NCI-H524 (cell line): ENCODE results near the gene OR8H1.

Experiments
- DNase-seq, 2 experiments: peaks; one replicate each; lab custom pipeline; 2025; lab: John Stamatoyannopoulos, UW

OR8H1 gene, protein sequence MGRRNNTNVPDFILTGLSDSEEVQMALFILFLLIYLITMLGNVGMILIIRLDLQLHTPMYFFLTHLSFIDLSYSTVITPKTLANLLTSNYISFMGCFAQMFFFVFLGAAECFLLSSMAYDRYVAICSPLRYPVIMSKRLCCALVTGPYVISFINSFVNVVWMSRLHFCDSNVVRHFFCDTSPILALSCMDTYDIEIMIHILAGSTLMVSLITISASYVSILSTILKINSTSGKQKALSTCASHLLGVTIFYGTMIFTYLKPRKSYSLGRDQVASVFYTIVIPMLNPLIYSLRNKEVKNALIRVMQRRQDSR

DNA sequence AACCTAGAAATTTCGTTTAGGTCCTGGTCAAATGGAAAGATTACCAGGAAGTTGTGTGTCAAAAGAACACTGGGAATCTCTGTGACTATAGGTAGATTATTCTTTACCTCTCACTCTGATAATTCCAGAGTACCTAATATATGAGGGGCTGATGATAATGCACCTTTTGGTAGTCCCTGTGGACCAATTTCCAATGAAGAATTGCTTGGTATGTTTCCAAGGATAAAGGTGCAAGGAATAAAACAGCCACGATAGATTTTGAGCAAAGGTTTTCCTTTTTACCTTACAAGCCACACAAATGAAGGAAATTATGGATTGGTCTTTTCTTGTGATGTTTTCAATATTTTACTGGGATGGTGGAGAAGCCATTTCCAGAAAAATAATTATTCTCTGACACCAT, at the start of gene OR8H1:
Gene OR8H1 (minus strand): TSS at position 101 of the 400 bp plus-strand sequence. CDS start 1,192 bp downstream, outside the sequence.
- no peak for DNase-seq

DNA sequence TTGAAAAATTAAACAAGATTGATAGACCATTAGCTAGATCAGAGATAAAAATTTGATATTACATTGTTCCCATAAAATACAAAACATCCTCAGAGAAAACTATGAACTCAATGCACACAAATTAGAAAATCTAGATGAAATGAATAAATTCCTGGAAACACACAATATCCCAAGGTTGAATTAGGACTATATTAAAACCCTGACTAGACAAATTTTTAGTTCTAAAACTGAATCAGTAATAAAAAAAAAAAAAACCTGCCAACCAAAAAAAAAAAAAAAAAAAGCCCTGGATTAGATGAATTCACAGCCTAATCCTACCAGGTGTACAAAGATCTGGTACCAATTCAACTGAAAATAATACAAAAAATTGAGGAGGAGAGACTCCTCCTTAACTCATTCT, 48.2 kb upstream of the OR8H1 start:
- DNase-seq, result no peak

DNA sequence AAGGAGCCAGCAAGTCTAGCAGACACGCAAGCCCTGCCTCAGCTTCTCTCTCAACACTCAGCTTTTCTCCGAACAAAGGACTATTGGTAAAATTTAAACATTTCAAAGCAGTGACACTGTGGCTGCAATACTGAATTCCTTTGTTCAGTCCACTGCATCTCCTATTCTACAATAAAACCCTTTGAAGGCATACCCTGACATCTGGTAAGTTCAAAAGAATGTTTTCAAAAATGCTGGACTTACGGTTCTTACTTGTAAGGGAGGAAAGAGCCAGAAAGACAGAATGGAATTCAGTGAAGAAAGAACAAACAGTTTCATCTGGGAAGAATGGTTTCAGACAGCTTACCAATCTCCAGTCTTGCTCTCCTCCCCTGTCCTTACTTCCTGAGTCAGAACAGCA, 41.1 kb upstream of the OR8H1 start:
- DNase-seq, result no peak

DNA sequence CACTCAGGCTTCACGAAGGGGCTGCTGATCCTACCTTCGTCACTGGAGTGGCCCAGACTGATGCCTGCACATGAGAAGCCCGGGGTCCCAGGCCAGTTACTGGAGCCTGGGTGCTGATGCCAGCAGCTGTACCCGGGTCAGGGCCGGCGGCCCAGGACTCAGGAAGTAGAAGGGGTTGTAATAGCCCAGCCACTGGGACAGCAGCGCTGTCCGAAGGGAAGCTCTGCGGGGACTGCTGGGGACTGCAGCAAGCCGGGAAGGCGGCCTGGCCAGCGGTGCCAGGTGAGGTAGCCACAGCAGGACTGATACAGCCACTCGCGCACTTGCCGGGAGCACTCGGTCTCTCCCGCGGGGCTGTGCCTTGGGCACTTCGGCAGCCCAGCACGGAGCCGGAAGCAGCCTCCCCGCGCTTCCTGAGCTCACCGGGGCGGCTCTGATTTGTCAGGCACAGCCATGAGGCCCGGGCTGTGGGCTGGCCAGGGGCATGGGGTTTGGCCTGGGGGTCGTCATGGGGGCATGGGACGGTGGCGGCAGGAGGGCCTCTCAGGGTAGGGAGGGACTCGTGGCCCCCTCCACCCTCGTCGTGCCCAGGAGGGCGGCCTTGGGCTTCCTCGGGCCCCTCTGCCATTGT, 39.9 kb upstream of the OR8H1 start:
- no peak for DNase-seq

DNA sequence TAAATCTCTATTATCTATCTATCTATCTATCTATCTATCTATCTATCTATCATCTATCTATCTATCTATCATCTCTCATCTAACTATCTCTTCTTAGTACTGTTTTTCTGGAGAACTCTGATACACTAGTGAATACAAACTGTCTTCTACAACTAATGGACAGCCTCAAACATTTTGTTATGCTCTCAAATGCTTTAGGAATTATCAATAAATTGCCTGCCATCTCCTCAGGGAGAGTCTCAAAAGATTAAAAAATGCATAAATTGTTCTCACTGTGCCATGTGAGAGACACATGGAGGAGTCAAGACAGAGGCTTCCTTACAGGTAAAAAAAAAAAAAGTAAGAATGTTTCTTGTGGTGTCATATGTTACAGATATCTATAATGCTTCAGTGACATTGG, 22.8 kb upstream of the OR8H1 start, which contains the start of gene OR8K3:
Gene OR8K3 (plus strand): TSS at position 301 of the 400 bp plus-strand sequence. CDS start 3,163 bp downstream, outside the sequence.
- DNase-seq, result no peak

DNA sequence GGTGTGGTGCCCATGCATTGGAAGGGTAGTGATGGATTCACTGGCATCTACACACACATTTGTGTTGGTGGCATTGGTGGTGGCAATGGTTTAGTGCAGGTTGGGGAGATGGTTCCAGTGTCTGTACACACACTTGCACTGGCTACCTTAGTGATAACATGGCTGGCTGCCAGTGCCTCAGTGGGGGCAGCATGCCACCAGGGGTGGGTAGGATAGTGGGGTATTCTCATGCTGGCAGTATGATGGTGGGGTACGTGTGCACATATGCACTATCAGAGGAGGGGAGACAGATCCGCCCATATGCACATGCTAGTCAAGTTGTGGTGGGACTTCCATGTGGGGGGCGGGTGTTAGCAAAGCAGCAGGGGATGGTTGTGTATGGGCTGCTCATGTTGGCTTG, 15.8 kb upstream of the OR8H1 start:
- DNase-seq, result no peak

DNA sequence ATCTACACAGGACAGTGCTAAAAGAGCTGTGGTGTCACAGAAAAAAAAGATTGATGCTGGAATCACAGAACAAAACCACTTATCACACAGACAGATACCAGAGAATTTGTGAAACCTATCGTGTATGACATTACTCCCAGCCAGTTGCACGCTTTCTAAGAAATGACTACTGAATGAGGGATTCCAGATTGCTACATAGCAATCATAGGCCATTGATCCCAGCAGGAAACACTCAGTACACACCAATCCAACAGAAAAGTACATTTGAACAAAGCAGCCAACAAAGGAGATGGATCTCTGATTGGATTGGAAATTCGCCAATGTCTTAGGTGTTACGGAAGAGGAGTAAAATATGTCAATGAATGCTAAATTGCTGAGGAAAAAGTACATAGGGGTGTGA, 4.8 kb upstream of the OR8H1 start:
- DNase-seq, result no peak

DNA sequence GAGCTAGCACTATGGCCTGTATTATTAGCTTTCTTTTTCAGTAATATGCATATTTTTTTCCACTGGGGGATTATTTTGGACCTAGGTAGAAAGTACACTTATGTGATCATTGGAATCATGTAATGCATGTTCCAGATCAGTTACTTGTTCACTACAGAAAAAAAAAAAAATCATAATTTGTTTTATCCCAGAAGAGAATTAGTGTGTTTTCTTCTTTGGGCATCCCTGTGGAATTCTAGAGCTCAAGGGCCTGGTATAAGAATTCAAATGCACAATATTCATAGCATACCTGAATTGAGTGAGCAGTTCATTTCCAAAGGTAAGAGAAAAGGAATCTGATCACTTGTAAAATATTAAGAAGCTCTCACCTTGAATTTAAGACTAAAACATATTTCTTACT, 18.2 kb downstream of the OR8H1 start, which contains the start of gene OR5T1:
Gene OR5T1 (plus strand): TSS at position 301 of the 400 bp plus-strand sequence. CDS start 1,485 bp downstream, outside the sequence.
- DNase-seq, result no peak

DNA sequence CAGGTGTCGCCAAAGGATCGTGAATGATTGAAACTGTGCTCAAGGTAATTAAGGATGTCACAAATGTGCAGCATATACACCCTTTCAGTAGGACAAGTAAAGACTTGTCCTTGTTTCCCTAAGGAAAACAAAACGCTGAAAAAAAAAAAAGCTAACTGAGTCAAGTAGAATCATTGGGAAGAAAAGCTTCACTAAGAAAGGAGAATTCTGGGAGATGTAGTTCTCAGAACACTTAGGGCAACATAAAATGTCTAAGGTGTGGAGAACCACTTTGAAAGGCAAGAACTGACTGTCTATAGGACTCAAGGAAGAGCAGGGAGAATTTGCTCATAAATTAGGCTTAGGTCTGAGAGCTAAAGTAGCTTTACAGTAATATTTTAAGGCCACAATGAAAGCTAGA, 21.0 kb downstream of the OR8H1 start:
- DNase-seq, result no peak

DNA sequence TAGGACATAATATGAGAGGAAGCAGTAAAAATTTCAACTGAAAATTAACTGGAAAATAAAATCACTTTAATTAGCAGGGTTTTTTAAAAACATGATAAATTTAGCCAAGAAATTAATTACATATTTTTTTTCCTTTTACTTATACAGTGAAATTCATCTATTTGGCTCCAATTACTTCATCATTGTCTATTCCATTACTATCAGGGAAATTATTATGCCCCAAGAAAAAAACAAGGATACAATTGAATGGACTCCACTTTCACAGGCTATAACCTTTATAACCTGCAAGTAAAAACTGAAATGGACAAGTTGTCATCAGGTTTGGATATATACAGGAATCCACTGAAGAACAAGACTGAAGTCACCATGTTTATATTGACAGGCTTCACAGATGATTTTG, 40.1 kb downstream of the OR8H1 start, which contains the start of gene OR5T3:
Gene OR5T3 (plus strand): TSS at position 301 of the 400 bp plus-strand sequence. CDS start 0 bp downstream, at position 301.
- DNase-seq, result no peak
